Neural cell (in vitro differentiated cells): ENCODE results near the gene DGCR8. TPM values are rescaled to one million over a fixed set of nuclear protein-coding genes. Genes with fewer than 3 reads are reported as not detected.

Source experiments
- H2AFZ ChIP-seq: fragments of 200-600, 300-800 bp; sonication (generic), shearing (Covaris generic); 2 replicates; pipeline ENCODE4 v1.6.0; 2014; ENCODE audit warnings: low read depth, mild to moderate bottlenecking, antibody characterized with exemption, low read length, moderate library complexity
- H3F3A ChIP-seq: fragments of 200-600 bp; shearing (Covaris generic); 2 replicates; pipeline ENCODE4 v1.6.1; 2016; ENCODE audit warnings: mild to moderate bottlenecking, moderate library complexity, mixed read lengths, antibody characterized with exemption, low read length; ENCODE audit not compliant: insufficient read depth, poor library complexity, severe bottlenecking
- H3K27ac ChIP-seq: fragments of 200-600, 300-800 bp; sonication (generic), shearing (Covaris generic); 2 replicates; pipeline ENCODE4 v1.5.1; 2014; ENCODE audit warnings: mild to moderate bottlenecking, low read length, moderate library complexity
- H3K27me3 ChIP-seq: fragments of 300-800, 200-600 bp; sonication (generic), shearing (Covaris generic); 2 replicates; pipeline ENCODE4 v1.6.0; 2014; ENCODE audit warnings: mild to moderate bottlenecking, low read depth, low read length, moderate library complexity; ENCODE audit not compliant: insufficient read depth
- H3K36me3 ChIP-seq: fragments of 300-800, 200-600 bp; sonication (generic), shearing (Covaris generic); 2 replicates; pipeline ENCODE4 v1.5.1; 2014; ENCODE audit warnings: mild to moderate bottlenecking, antibody characterized with exemption, low read length, moderate library complexity; ENCODE audit not compliant: insufficient read depth
- H3K4me2 ChIP-seq: fragments of 300-800, 200-600 bp; sonication (generic), shearing (Covaris generic); 2 replicates; pipeline ENCODE4 v1.6.0; 2014; ENCODE audit warnings: mild to moderate bottlenecking, low read length
- H3K4me3 ChIP-seq: fragments of 300-800, 200-600 bp; sonication (generic), shearing (Covaris generic); 2 replicates; pipeline ENCODE4 v1.5.1; 2014; ENCODE audit warnings: mild to moderate bottlenecking, low read length, moderate library complexity
- H3K79me2 ChIP-seq: fragments of 200-600 bp; shearing (Covaris generic); replicated peaks from 2 replicates; pipeline ENCODE4 v1.6.0; 2014; ENCODE audit warnings: mild to moderate bottlenecking, low read length, moderate library complexity; ENCODE audit not compliant: insufficient read depth
- H3K9ac ChIP-seq: fragments of 300-800, 200-600 bp; sonication (generic), shearing (Covaris generic); 2 replicates; pipeline ENCODE4 v1.6.1; 2016; ENCODE audit warnings: mild to moderate bottlenecking, low read length, mixed read lengths
- H3K9me2 ChIP-seq: fragments of 200-600 bp; shearing (Covaris generic); 2 replicates; pipeline ENCODE4 v1.6.1; 2016; ENCODE audit warnings: mild to moderate bottlenecking, low read length, mixed read lengths; ENCODE audit not compliant: insufficient read depth
- H3K9me3 ChIP-seq: fragments of 200-600, 300-800 bp; sonication (generic), shearing (Covaris generic); 2 replicates; pipeline ENCODE4 v1.6.1; 2016; ENCODE audit warnings: mild to moderate bottlenecking, mixed run types, low read length, moderate library complexity, mixed read lengths
- H4K20me1 ChIP-seq: fragments of 200-600 bp; shearing (Covaris generic); 2 replicates; pipeline ENCODE4 v1.6.1; 2016; ENCODE audit warnings: mild to moderate bottlenecking, mixed run types; ENCODE audit not compliant: insufficient read depth
- EP300 ChIP-seq: fragments of 450-650 bp; conservative IDR thresholded peaks from 2 replicates; pipeline ENCODE4 v1.6.1; 2014; ENCODE audit warnings: antibody characterized with exemption, mild to moderate bottlenecking, moderate library complexity; ENCODE audit not compliant: poor library complexity, severe bottlenecking
- EZH2 ChIP-seq: fragments of 200-600, 300-800 bp; shearing (Covaris generic), sonication (generic); IDR thresholded peaks from 2 replicates; pipeline ENCODE4 v1.6.1; 2014; ENCODE audit warnings: antibody characterized with exemption, low read length, borderline replicate concordance, mild to moderate bottlenecking; ENCODE audit not compliant: insufficient read depth, poor library complexity, severe bottlenecking
- MXI1 ChIP-seq: fragments of 450-650 bp; conservative IDR thresholded peaks from 2 replicates; pipeline ENCODE4 v1.6.1; 2014; ENCODE audit warnings: antibody characterized with exemption, mild to moderate bottlenecking; ENCODE audit not compliant: poor library complexity, severe bottlenecking
- POLR2AphosphoS5 ChIP-seq: IDR thresholded peaks from 2 replicates; pipeline ENCODE4 v1.6.1; 2012
- RAD21 ChIP-seq: fragments of 450-650 bp; conservative IDR thresholded peaks from 2 replicates; pipeline ENCODE4 v1.6.1; 2014; ENCODE audit warnings: antibody characterized with exemption, mild to moderate bottlenecking, moderate library complexity
- SMC3 ChIP-seq: fragments of 450-650 bp; conservative IDR thresholded peaks from 2 replicates; pipeline ENCODE4 v1.6.1; 2014; ENCODE audit warnings: antibody characterized with exemption, mild to moderate bottlenecking, moderate library complexity; ENCODE audit not compliant: poor library complexity
- TAF1 ChIP-seq: IDR thresholded peaks from 2 replicates; pipeline ENCODE4 v1.6.1; 2012; ENCODE audit warnings: low read depth
- polyA minus RNA-seq: library from RNA; depleted of rRNA, polyadenylated mRNA; stranded (reverse); fragments of >200 nt; gene quantifications from 2 replicates; pipeline ENCODE4 v1.2.3, GENCODE V29; 2014
- polyA plus RNA-seq: library from polyadenylated mRNA; depleted of rRNA; stranded (reverse); fragments of >200 nt; gene quantifications from 2 replicates; pipeline ENCODE4 v1.2.3, GENCODE V29; 2014
- TF ChIP-seq, protein P1 (sequence below): fragments of 450-650 bp; IDR thresholded peaks from 2 replicates; pipeline ENCODE4 v1.5.1; 2014; ENCODE audit warnings: antibody characterized with exemption, mild to moderate bottlenecking, moderate library complexity; ENCODE audit not compliant: poor library complexity, severe bottlenecking
- TF ChIP-seq, protein P2 (sequence below): IDR thresholded peaks from 2 replicates; pipeline ENCODE4 v1.6.1; 2012; ENCODE audit warnings: borderline replicate concordance

Gene DGCR8
- polyA plus RNA-seq = 48.9 and 52.3 TPM in 2 replicates
- 37.2 and 37.7 TPM in 2 replicates for polyA minus RNA-seq

GRCh38 chr22:20079745-20080444 lies at the start of gene DGCR8:
TSS of gene DGCR8 (plus strand) at chr22:20080241. CDS start at chr22:20085964, 5,723 bp downstream.
- Histone ChIP-seq H2AFZ (peak within 1 kb of the TSS; percentile 75), H3F3A (no peaks in the 10 kb centered on the region), H3K9me2 (no peaks in the 10 kb centered on the region), H4K20me1 (peaks cover 14% of the 10 kb centered on the region), H3K4me2 (peak within 1 kb of the TSS; percentile 83), H3K4me3 (peak within 1 kb of the TSS; percentile 93), H3K9me3 (no peaks in the 10 kb centered on the region), H3K36me3 (no peaks in the 10 kb centered on the region), H3K79me2 (peaks cover 43% of the 10 kb centered on the region), H3K27ac (peak within 1 kb of the TSS; percentile 92), H3K9ac (peak within 1 kb of the TSS; percentile 92), H3K27me3 (no peaks in the 10 kb centered on the region)
- TF ChIP-seq, protein P1, sequence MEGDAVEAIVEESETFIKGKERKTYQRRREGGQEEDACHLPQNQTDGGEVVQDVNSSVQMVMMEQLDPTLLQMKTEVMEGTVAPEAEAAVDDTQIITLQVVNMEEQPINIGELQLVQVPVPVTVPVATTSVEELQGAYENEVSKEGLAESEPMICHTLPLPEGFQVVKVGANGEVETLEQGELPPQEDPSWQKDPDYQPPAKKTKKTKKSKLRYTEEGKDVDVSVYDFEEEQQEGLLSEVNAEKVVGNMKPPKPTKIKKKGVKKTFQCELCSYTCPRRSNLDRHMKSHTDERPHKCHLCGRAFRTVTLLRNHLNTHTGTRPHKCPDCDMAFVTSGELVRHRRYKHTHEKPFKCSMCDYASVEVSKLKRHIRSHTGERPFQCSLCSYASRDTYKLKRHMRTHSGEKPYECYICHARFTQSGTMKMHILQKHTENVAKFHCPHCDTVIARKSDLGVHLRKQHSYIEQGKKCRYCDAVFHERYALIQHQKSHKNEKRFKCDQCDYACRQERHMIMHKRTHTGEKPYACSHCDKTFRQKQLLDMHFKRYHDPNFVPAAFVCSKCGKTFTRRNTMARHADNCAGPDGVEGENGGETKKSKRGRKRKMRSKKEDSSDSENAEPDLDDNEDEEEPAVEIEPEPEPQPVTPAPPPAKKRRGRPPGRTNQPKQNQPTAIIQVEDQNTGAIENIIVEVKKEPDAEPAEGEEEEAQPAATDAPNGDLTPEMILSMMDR = peak; percentile 27
- peak; percentile 54 for TF ChIP-seq EP300
- peak; percentile 27 for TF ChIP-seq RAD21
- peak; percentile 88 for TF ChIP-seq POLR2AphosphoS5
- TF ChIP-seq SMC3 = peak; percentile 10
- TF ChIP-seq EZH2 = no peak
- peak; percentile 39 for TF ChIP-seq TAF1
- peak; percentile 73 for TF ChIP-seq MXI1
- TF ChIP-seq, protein P2, sequence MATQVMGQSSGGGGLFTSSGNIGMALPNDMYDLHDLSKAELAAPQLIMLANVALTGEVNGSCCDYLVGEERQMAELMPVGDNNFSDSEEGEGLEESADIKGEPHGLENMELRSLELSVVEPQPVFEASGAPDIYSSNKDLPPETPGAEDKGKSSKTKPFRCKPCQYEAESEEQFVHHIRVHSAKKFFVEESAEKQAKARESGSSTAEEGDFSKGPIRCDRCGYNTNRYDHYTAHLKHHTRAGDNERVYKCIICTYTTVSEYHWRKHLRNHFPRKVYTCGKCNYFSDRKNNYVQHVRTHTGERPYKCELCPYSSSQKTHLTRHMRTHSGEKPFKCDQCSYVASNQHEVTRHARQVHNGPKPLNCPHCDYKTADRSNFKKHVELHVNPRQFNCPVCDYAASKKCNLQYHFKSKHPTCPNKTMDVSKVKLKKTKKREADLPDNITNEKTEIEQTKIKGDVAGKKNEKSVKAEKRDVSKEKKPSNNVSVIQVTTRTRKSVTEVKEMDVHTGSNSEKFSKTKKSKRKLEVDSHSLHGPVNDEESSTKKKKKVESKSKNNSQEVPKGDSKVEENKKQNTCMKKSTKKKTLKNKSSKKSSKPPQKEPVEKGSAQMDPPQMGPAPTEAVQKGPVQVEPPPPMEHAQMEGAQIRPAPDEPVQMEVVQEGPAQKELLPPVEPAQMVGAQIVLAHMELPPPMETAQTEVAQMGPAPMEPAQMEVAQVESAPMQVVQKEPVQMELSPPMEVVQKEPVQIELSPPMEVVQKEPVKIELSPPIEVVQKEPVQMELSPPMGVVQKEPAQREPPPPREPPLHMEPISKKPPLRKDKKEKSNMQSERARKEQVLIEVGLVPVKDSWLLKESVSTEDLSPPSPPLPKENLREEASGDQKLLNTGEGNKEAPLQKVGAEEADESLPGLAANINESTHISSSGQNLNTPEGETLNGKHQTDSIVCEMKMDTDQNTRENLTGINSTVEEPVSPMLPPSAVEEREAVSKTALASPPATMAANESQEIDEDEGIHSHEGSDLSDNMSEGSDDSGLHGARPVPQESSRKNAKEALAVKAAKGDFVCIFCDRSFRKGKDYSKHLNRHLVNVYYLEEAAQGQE = peak; percentile 100

GRCh38 chr22:20031732-20032406 lies 48.2 kb upstream of the DGCR8 start:
- Histone ChIP-seq H3K36me3 (no peaks in the 10 kb centered on the region), H3K4me2 (no peak overlapping the region), H3K27me3 (no peaks in the 10 kb centered on the region), H3K9me2 (no peaks in the 10 kb centered on the region), H3K79me2 (no peaks in the 10 kb centered on the region), H3K27ac (no peak overlapping the region), H3K9me3 (no peaks in the 10 kb centered on the region), H3K9ac (no peak overlapping the region), H2AFZ (no peak overlapping the region), H4K20me1 (no peaks in the 10 kb centered on the region), H3K4me3 (no peak overlapping the region), H3F3A (no peaks in the 10 kb centered on the region)
- TF ChIP-seq EP300 = no peak
- TF ChIP-seq, protein P2 = no peak
- no peak for TF ChIP-seq SMC3
- TF ChIP-seq EZH2 = no peak
